ENCODE data around the gene VPS13D.

- TF ChIP-seq ZNF274 (IDR thresholded peaks at IDR 0.05; ENCODE audit: low read depth, low read length) = no peak
- no peak for TF ChIP-seq SUZ12 (IDR thresholded peaks at IDR 0.05; ENCODE audit: extremely low read depth, insufficient read depth, insufficient read length)
- TF ChIP-seq YY1 (IDR thresholded peaks at IDR 0.05; ENCODE audit: insufficient read depth, insufficient read length) = no peak
Measured at GRCh38 chr1:12285496-12286143, 55.8 kb downstream of the VPS13D start.

Data from NT2/D1 (cell line).